Breast epithelium (tissue), 4 donors: ENCODE measurements around the gene EIF6. TPM values are rescaled to one million over a fixed set of nuclear protein-coding genes. Genes with fewer than 3 reads are reported as not detected.
A peak's percentile ranks its signal among the peaks of the same experiment; 100 is the strongest.
"Not testable (repeated sequence)": the region's sequence is repeated elsewhere in the genome, so short reads cannot be mapped to it uniquely, and the experiment has no call there.

Source experiments
- DNase-seq, 2 donors: peaks; one replicate each; pipeline ENCODE4 v3.0.0-alpha.2; 2019; ENCODE audit warnings: low spot score in 2 of 2
- H3K27ac ChIP-seq, 2 donors: fragments of 200-600 bp; sonication (generic) in 1 of 2; one replicate each; pipeline ENCODE4 v1.5.1; 2016 to 2019; ENCODE audit warnings: mild to moderate bottlenecking in 1 of 2
- H3K27me3 ChIP-seq, 2 donors: fragments of 200-600 bp; sonication (generic) in 1 of 2; one replicate each; pipeline versions ENCODE4 v1.5.1 to v1.6.0; 2017 to 2019; ENCODE audit warnings: control low read depth in 1 of 2, mild to moderate bottlenecking in 1 of 2
- H3K36me3 ChIP-seq: fragments of 200-600 bp; one replicate; pipeline ENCODE4 v1.5.1; 2019
- H3K4me1 ChIP-seq, 2 donors: fragments of 200-600 bp; sonication (generic); one replicate each; pipeline ENCODE4 v1.5.1; 2016 to 2019; ENCODE audit warnings: control low read depth in 1 of 2
- H3K4me3 ChIP-seq, 3 donors: fragments of 200-600 bp; sonication (generic); 1 replicate in 2 of 3; 2 replicates in 1 of 3; pipeline ENCODE4 v1.5.1; 2016 to 2019; ENCODE audit warnings: mild to moderate bottlenecking in 3 of 3, moderate library complexity in 2 of 3
- H3K9me3 ChIP-seq, 2 donors: fragments of 200-600 bp; sonication (generic) in 1 of 2; one replicate each; pipeline ENCODE4 v1.5.1; 2016 to 2019; ENCODE audit warnings: control low read depth in 1 of 2
- CTCF ChIP-seq, 3 donors: fragments of 450-650 bp; IDR thresholded peaks; one replicate each; pipeline ENCODE4 v1.5.1; 2016 to 2017; ENCODE audit warnings: antibody characterized with exemption in 3 of 3, mild to moderate bottlenecking in 3 of 3, moderate library complexity in 3 of 3
- POLR2A ChIP-seq: fragments of 450-650 bp; IDR thresholded peaks from one replicate; pipeline ENCODE4 v1.6.1; 2016; ENCODE audit warnings: antibody characterized with exemption, mild to moderate bottlenecking, moderate library complexity
- POLR2AphosphoS5 ChIP-seq, 3 donors: sonication (generic); formaldehyde crosslinking; IDR thresholded peaks; one replicate each; pipeline ENCODE4 v1.6.1; 2017; ENCODE audit warnings: antibody characterized with exemption in 3 of 3
- intact Hi-C: fragments of 100-400 bp; cut with DNase I; formaldehyde crosslinking; loops from one replicate; pipeline ENCODE4 v1.15.1; 2023; ENCODE audit warnings: low total_unique reads
- total RNA-seq, 3 donors: library from RNA; depleted of rRNA; stranded (reverse); fragments of >200 nt; gene quantifications; one replicate each; pipeline ENCODE4 v1.1.0, GENCODE V29; 2016

EIF6 gene
- total RNA-seq, 3 donors from 2014 or later = 81.9 to 98.6 (median 88.0) TPM

DNA sequence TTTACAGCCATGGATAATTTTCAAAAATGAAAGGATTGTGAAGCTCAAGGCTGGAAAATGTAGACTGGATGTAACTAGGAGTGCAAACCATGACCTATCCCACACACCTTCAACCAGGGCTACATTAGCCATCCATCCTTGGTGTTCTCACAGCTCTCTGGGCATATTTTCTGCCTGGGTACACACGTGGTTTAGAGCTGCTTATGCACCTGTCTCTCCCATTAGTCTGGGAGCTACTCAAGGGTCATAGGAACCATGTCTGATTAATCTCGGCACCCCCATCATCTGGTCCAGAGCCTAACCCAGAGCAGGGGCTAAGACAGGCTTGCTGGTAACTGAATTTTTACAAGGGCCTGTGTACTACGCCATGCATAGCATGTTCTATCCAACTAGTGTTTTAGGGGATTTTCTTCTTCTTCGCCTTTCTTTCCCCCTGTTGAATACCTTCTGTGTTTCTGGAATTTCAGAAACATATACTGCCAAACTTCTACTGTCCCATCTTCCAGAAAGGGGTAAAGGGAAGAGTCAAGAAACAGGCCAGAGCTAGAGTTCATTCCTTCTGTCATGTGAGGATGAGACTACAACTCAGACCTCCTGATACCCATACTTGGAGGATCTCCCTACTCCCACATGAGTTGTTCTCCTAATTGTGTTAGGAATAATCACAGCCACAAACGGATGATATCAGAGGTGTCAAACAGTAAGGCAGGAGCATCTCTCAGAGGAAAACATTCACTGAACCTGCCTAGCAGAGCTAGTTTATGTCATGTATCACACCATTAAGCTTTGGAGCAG is 33.0 kb upstream of the EIF6 start:
- H3K4me1 ChIP-seq = no peaks in the 10 kb centered on the region
- no peak for DNase-seq
- no peak for TF ChIP-seq CTCF (IDR thresholded peaks at IDR 0.05)
- no peak for TF ChIP-seq POLR2A
- no peak for TF ChIP-seq POLR2AphosphoS5 (IDR thresholded peaks at IDR 0.05)
- peak overlapping the region; percentile 65 to 76 for H3K27ac ChIP-seq
- intact Hi-C loops = no loop called here
- H3K36me3 ChIP-seq = no peaks in the 10 kb centered on the region
- no peak overlapping the region for H3K4me3 ChIP-seq
- H3K27me3 ChIP-seq = no peaks in the 10 kb centered on the region
- no peaks in the 10 kb centered on the region for H3K9me3 ChIP-seq

DNA sequence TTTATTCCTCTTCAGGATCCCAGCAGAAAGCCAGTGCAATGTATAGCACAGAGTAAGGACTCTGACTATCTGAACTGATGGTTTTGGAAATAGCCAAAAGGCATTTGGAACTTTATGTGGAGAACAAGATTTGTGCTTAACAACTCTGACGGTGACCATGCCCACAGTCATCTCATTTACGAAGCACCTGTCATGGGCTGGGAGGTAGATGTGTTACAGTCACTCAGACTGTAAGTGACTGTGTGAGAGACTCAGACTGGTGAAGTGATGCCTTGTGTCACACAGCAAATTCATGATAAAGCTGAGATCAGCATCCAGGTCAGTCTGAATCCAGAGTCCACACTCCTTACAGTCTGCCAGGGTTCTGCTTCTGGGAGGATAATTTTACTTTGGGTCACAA is 31.5 kb upstream of the EIF6 start:
- no peak overlapping the region for H3K27ac ChIP-seq
- TF ChIP-seq CTCF (IDR thresholded peaks at IDR 0.05) (no peak), POLR2AphosphoS5 (IDR thresholded peaks at IDR 0.05) (no peak), POLR2A (no peak)
- intact Hi-C loops = no loop called here
- H3K9me3 ChIP-seq = no peaks in the 10 kb centered on the region
- no peaks in the 10 kb centered on the region for H3K36me3 ChIP-seq
- no peaks in the 10 kb centered on the region for H3K4me1 ChIP-seq
- H3K27me3 ChIP-seq = no peaks in the 10 kb centered on the region
- no peak overlapping the region for H3K4me3 ChIP-seq
- DNase-seq = no peak

- H3K27me3 ChIP-seq, intact Hi-C loops, H3K4me3 ChIP-seq, H3K4me1 ChIP-seq, H3K27ac ChIP-seq, DNase-seq, H3K9me3 ChIP-seq, H3K36me3 ChIP-seq: not testable (repeated sequence)
Observed at GRCh38 chr20:35315632-35316020, 31.1 kb upstream of the EIF6 start.

DNA sequence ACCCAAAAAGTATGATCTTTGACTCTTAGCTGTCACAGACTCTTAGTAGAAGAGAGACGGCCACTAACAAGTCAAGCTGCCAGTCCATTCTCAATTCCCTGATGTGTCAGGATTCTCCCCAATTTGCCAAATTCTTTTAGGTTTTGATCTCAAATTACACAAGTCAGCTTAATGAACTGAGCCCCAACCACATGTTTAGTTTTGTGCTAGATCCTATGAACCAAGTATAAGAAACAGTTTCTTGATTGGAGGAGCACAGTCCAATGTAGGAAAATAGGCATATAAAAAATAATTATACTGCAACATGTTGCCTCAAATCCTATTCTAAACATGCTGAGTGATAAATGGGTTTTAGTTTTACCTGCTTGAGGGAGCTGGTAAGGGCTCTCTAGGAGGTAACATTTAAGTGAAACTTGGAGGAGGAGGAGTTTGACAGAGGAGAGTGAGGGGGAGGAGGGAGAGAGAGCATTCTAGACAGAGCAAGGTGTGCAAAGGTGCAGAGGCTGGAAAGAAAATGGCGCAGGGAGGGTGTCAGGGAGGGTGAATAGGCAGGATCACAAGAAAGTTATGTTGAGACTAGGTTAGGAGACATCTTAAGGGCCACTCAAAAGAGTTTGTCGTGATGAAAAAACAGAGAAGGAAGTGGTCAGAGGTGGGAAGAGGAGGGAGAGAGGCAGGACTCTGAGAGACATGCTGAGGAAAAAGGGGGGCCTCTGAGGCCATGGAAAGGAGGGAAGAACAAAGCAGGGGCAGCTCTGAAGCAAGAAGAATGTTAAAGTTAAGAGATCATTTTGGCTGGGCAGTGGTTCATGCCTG is 30.5 kb upstream of the EIF6 start:
- intact Hi-C loops = no loop called here
- Histone ChIP-seq H3K4me1 (no peaks in the 10 kb centered on the region), H3K27ac (no peak overlapping the region), H3K9me3 (no peaks in the 10 kb centered on the region), H3K36me3 (no peaks in the 10 kb centered on the region), H3K27me3 (no peaks in the 10 kb centered on the region), H3K4me3 (no peak overlapping the region)
- no peak for DNase-seq
- TF ChIP-seq POLR2A (no peak), CTCF (IDR thresholded peaks at IDR 0.05) (no peak)

- no peak overlapping the region for H3K27ac ChIP-seq
- H3K27me3 ChIP-seq = no peaks in the 10 kb centered on the region
- TF ChIP-seq CTCF (IDR thresholded peaks at IDR 0.05) (no peak), POLR2AphosphoS5 (IDR thresholded peaks at IDR 0.05) (no peak), POLR2A (no peak)
- intact Hi-C loops = no loop called here
- no peak overlapping the region for H3K4me3 ChIP-seq
- no peaks in the 10 kb centered on the region for H3K36me3 ChIP-seq
- no peak for DNase-seq
- no peaks in the 10 kb centered on the region for H3K9me3 ChIP-seq
- H3K4me1 ChIP-seq = peaks cover 1 to 11% of the 10 kb centered on the region in 2 donors
Observed at GRCh38 chr20:35312318-35312717, 27.7 kb upstream of the EIF6 start.
